ENCODE measurements around the gene KRT12.
"Not testable (repeated sequence)": the region's sequence is repeated elsewhere in the genome, so short reads cannot be mapped to it uniquely, and the experiment has no call there.

Gene KRT12

GRCh38 chr17:40884708-40885512, 17.9 kb upstream of the KRT12 start, which contains the start of gene KRT20:
Gene KRT20, minus strand, starts transcription at chr17:40885242. Its CDS starts 57 bp downstream, at chr17:40885185.
- H3K4me3 ChIP-seq (ENCODE audit: low read depth, low read length) = no peak within 1 kb of the TSS

GRCh38 chr17:40883626-40884334, 16.8 kb upstream of the KRT12 start:
- H3K4me3 ChIP-seq (ENCODE audit: low read depth, low read length) = no peak overlapping the region

- no peak overlapping the region for H3K4me3 ChIP-seq (ENCODE audit: low read depth, low read length)
Measured at GRCh38 chr17:40883031-40883430, 16.0 kb upstream of the KRT12 start.

- H3K4me3 ChIP-seq (ENCODE audit: low read depth, low read length) = no peak overlapping the region
Measured at GRCh38 chr17:40879026-40879425, 12.0 kb upstream of the KRT12 start.

GRCh38 chr17:40878044-40878443, 11.0 kb upstream of the KRT12 start:
- no peak overlapping the region for H3K4me3 ChIP-seq (ENCODE audit: low read depth, low read length)

GRCh38 chr17:40873801-40874200, 6.8 kb upstream of the KRT12 start:
- no peak overlapping the region for H3K4me3 ChIP-seq (ENCODE audit: low read depth, low read length)

- no peak overlapping the region for H3K4me3 ChIP-seq (ENCODE audit: low read depth, low read length)
Measured at GRCh38 chr17:40873255-40873654, 6.2 kb upstream of the KRT12 start.

- H3K4me3 ChIP-seq (ENCODE audit: low read depth, low read length) = no peak overlapping the region
Measured at GRCh38 chr17:40872416-40872815, 5.4 kb upstream of the KRT12 start.

- no peak overlapping the region for H3K4me3 ChIP-seq (ENCODE audit: low read depth, low read length)
Measured at GRCh38 chr17:40871316-40871715, 4.3 kb upstream of the KRT12 start.

GRCh38 chr17:40870136-40870535, 3.1 kb upstream of the KRT12 start:
- no peak overlapping the region for H3K4me3 ChIP-seq (ENCODE audit: low read depth, low read length)

- H3K4me3 ChIP-seq (ENCODE audit: low read depth, low read length) = no peak overlapping the region
Measured at GRCh38 chr17:40864661-40865390, 2.2 kb downstream of the KRT12 start.

- H3K4me3 ChIP-seq (ENCODE audit: low read depth, low read length) = no peak overlapping the region
Measured at GRCh38 chr17:40862985-40863733, 3.9 kb downstream of the KRT12 start.

GRCh38 chr17:40859536-40859935, 7.5 kb downstream of the KRT12 start:
- H3K4me3 ChIP-seq (ENCODE audit: low read depth, low read length) = no peak overlapping the region

GRCh38 chr17:40858667-40859066, 8.4 kb downstream of the KRT12 start:
- not testable (repeated sequence) for H3K4me3 ChIP-seq (ENCODE audit: low read depth, low read length)

- H3K4me3 ChIP-seq (ENCODE audit: low read depth, low read length) = no peak overlapping the region
Measured at GRCh38 chr17:40857535-40857934, 9.5 kb downstream of the KRT12 start.

- H3K4me3 ChIP-seq (ENCODE audit: low read depth, low read length) = no peak overlapping the region
Measured at GRCh38 chr17:40854175-40854814, 12.7 kb downstream of the KRT12 start.

- no peak overlapping the region for H3K4me3 ChIP-seq (ENCODE audit: low read depth, low read length)
Measured at GRCh38 chr17:40852364-40852763, 14.7 kb downstream of the KRT12 start.

GRCh38 chr17:40850293-40850972, 16.6 kb downstream of the KRT12 start:
- no peak overlapping the region for H3K4me3 ChIP-seq (ENCODE audit: low read depth, low read length)

GRCh38 chr17:40849723-40850122, 17.3 kb downstream of the KRT12 start:
- H3K4me3 ChIP-seq (ENCODE audit: low read depth, low read length) = no peak overlapping the region

All from iPS-11a (cell line).